ENCODE measurements around the gene TCTN1.
"Not testable (repeated sequence)": the region's sequence is repeated elsewhere in the genome, so short reads cannot be mapped to it uniquely, and the experiment has no call there.

The TCTN1 gene

DNA sequence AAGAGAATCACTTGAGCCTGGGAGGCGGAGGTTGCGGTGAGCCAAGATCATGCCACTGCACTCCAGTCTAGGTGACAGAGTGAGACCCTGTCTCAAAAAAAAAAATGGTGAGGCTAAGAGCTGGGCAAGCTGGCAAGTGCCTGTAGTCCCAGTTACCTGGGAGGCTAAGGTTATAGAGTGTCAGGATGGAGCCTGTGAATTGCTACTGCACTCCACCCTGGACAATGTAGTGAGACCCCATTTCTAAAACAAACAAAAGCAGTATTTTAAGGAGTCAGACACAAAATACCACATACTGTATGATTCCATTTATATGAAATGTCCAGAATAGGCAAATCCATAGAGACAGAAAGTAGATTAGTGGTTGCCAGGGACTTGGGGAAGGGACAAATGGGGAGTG, 26.8 kb upstream of the TCTN1 start:
- DNase-seq = not testable (repeated sequence)

DNA sequence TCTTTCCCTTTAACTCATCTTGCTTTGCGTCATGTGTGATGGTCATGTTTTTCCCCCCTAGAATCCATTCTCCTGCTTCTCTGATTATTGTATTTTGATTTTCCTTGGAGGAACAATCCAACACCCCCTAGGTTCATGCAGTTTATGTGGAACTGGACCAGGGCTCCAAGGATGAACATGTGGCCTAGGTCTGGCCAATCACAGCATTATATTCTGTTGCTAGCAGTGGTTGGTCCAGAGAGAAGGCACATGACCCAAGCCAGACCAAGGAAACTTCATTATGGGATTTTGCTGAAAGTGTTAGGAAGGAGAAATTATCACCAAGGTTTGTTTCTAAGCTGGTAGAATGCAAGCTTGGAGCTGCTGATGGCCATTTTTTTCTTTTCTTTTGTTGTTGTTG, 23.9 kb upstream of the TCTN1 start:
- DNase-seq = no peak

DNA sequence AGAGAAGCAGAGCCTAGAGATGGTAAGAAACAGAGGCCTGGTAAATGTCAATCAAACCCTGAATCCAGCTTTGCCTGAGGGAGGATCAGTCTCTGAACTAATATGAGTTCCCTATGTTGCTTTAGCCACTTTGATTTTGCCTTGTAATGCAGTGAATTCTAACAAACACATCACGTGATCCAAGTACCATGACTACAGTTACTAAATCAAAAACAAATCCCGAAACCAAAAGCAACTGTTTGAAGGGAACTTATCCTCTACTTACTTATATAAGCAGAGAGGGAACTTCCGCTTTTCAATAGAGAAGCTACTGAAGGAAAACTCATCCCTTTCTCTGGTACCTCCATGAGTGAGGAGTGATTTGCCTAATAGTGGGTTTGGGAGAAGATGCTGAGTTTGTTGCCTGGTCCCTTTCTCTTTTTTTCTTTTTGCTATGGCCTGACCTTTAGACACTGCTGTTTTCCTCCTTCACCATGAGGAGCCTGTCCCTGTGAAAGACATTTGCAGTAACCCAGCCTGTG, 23.1 kb upstream of the TCTN1 start:
- DNase-seq = no peak

DNA sequence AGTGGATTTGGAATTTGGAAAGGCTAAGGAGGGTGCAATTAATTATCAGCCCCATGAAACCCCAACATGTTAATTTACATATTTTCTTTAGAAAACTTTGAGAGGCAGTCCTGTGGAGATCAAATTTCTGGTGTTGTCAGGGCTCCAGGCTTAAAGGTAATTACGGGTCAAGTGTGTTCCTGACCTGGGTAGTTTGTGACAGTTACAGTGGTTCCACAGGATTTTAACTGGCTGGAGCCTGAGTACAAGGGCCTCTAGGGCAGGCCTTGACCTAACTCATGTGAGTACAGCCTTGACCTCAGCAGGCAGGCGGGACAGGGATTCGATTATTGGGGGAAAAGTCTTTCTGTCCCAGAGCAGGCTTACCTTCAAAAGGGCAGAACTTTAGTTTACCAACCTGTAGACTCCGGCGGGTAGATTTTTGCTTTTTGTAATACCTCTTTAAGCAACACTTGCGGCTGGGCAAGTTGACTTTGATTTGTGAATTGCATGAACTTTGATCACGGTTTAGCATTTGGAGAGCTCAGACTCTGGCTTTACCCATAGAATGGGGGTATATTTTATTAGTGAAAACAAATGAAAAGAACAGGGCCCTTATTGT, 22.4 kb upstream of the TCTN1 start:
- no peak for DNase-seq

GRCh38 chr12:110592078-110592477, 21.9 kb upstream of the TCTN1 start:
- DNase-seq = no peak

GRCh38 chr12:110592919-110593318, 21.0 kb upstream of the TCTN1 start:
- not testable (repeated sequence) for DNase-seq

GRCh38 chr12:110597885-110598284, 16.0 kb upstream of the TCTN1 start:
- DNase-seq = no peak

DNA sequence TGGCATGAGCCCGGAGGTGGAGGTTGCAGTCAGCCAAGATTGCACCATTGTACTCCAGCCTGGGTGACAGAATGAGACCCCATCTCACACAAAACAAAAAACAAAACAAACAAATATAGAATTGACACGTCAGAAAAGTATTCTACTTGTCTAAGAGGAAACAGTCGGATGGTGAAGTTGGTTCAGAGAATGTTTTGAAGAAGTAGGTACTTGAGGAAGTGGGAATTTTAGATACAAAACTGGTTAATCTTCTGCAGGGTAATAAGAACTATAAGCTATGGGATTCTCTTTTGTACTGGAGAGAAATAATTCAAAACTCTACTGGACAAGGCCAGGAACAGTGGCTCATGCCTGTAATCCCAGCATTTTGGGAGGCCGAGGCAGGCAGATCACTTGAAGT, 14.6 kb upstream of the TCTN1 start:
- no peak for DNase-seq

DNA sequence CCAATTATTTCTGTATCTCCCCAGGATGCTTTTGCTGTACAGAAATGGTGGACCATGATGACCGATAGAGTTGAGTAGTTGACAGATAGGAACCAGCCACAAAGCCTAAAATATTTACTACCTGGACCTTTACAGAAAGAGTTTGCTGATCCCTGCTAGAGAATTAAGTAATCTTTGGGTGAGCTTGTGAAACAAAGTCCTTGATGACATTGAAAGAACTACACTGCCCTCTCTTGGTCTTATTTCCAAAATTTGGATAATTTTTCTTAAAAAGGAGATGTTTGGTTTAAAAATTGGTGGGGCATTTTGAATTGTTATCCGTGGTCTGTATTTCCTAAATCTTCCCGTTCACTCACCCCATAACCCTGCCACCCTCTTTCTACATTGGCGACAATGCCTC, 13.7 kb upstream of the TCTN1 start:
- DNase-seq = no peak

DNA sequence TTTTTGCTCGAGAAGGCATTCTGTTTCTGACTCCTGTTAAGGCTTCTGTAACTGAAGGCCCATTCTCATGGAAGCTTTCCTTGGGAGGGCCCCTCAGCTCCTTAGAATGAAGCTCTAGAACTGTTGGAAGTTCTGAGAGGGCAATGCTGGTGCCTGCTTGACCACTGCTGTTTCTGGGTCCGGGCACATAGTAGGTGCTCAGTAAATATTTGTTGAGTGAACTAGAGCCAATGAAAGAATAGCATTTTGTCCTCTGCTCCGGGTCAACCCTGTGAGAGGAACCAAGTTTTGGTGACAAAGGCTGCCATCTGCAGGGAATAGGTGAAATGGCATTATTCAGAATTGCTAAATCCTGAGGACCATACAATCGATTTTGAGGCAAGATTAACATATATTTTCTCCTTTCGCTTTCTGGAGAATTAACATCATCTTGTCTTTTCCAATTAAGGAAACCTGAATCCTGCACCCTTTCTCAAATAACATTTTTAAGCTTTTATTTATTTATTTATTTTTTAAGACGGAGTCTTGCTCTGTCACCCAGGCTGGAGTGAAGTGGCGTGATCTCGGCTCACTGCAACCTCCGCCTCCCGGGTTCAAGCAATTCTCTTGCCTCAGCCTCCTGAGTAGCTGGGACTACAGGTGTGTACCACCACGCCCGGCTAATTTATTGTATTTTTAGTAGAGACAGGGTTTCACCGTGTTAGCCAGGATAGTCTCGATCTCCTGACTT, 11.7 kb upstream of the TCTN1 start:
- peak; percentile 9 for DNase-seq

DNA sequence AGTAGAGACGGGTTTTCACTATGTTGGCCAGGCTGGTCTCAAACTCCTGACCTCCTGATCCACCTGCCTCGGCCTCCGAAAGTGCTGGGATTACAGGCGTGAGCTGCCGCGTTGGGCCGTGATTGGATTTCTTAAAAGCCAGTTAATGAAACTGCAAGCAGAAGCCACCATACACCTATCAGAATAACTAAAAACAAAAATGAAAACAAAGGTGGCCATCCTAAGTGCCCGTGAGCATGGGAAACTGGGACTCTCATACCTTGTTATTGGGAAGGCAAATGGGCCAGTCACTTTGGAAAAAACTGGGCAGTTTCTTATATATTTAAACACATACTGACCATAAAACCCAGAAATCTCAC, 7.7 kb upstream of the TCTN1 start:
- no peak for DNase-seq

DNA sequence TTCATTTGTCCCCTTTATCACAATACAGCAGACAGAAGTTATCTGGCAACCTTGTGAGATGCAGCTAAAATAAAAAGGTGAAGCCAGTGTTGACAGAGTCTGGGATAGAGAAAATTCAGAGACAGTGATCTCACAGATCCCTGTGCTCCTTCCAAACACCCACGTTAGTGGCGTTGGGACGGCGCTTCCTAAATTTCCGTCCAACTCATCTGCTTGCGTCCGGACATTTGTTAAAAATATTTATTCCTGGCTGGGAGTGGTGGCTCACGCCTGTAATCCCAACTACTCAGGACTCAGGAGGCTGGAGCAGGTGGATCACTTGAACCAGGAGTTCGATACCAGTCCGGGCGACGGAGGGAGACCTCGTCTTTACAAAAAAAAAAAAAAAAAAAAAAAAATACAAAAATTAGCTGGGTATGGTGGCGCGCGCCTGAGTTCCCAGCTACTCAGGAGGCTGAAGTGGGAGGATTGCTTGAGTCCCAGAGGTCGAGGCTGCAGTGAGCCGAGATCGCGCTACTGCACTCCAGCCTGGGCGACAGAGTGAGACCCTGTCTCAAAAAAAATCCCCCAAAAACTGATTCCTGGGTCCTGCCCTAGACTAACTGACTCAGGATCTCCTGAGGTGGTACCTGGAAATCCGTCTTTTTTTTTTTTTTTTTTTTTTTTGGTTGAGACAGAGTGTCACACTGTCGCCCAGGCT, 708 bp upstream of the TCTN1 start:
- no peak for DNase-seq

DNA sequence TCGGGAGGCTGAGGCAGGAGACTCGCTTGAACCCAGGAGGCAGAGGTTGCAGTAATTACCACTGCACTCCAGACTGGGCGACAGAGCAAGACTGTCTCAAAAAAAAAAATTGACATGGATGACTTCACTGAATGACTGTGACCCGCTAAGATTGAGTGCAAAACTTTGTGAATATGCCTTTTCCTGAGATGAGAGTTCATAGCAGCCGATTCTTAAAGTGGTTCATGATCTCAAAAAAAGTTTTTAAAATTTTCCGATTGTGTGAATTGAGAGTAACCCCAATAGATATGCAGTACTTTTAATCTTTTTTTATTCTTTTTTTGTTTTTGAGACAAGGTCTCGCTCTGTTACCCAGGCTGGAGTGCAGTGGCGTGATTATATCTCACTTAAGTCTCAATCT, 1.2 kb downstream of the TCTN1 start:
- no peak for DNase-seq

DNA sequence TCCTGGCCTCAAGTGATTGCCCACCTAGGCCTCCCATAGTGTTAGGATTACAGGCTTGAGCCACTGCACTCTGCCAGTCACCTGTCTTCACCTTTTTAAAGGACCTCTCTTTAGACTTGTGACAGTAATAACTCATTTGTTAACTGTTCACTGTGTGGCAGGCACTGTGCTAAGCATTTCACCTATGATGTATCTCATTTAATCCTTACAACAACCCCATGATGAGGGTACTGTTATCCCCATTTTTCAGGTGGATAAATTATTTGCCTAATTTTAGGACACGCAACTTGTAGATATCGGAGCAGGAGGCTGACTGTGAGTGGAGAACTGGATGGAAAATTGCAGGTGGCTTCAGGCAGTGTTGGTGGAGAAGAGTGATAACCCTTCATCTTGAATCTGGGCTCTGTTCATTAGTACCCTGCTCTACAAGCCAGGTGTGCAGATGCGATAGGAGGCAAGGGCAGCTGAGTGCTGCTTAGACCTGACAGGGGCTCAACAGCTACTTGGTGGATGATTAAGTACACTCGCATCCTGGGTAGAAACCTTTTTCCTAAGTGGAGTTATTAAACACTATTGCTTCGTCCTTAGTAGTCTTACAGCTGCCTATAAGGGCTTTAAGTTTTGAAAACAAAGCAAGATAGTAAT, 2.7 kb downstream of the TCTN1 start:
- DNase-seq = no peak

- no peak for DNase-seq
Observed at GRCh38 chr12:110619534-110619953, 5.6 kb downstream of the TCTN1 start.

- no peak for DNase-seq
Observed at GRCh38 chr12:110622582-110622981, 8.7 kb downstream of the TCTN1 start.

DNA sequence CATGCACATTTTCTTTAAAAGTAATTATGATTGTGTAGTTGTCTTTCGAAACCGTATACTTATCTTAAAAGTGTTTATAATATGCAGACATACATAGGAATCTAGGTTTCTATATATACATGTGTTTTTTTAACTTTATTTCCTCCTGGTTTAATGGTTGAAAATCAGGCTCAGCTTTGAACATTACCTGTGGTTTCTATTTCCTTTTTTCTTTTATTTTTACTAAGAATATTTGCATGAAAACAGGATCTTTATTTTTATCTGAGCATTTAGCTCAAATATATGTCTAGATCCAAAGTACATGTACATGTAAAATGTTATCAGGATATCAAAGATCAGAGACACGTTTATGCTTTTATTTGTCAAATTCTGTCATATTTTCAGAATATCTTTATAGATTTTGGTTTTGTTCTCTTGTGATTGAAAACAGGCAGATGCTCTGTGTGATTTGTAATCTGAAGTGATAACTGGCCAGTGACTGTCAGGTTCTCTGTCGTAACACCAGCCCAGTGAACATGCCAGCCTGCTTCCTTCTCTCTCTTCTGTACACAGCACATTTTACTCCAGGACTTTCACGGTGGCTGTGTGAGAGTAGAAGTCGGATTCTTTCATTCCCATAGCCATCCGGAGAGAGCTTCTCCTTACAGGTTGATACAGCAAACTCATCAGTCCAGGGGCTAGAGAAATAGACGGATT, 13.7 kb downstream of the TCTN1 start:
- DNase-seq = no peak

DNA sequence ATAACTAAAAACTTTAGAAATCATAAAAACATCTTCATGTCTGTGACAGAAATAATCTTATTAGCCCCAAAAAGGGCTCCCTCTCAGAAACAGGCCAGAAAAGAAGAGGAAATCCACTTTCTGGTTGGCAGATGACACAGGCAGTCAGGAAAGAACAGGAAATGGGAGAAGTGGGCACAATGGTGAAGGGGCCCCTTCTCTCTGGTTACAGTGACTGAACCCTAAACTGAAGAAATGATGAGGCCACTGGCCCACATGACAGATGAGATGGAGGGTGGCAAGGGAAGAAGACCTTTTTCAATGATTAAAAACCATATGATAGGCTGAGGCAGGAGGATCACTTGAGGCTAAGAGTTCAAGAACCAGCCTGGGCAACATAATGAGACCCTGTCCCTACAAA, 21.1 kb downstream of the TCTN1 start:
- DNase-seq = no peak

DNA sequence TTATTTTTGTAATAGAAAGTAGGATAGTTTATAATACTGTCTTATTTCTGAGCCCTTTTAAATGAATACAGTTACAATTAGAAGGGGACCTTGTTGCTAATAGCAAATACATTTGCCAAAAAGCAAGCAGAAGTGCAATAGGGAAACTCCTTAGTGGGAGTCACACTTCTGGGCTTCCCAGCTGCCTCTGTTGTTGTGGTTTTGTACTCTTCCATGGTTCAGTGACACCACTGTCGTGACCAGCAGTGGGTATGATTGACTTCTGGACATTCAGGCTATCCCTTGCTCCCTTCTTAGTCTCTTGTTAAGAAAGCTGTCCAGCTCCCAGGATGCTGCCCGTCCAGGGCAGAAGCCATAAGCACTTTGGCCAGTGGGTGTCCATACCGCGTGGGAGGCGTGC, 22.6 kb downstream of the TCTN1 start:
- no peak for DNase-seq

GRCh38 chr12:110637869-110638441, 24.0 kb downstream of the TCTN1 start:
- DNase-seq = no peak

GRCh38 chr12:110638796-110639195, 24.9 kb downstream of the TCTN1 start:
- no peak for DNase-seq

DNA sequence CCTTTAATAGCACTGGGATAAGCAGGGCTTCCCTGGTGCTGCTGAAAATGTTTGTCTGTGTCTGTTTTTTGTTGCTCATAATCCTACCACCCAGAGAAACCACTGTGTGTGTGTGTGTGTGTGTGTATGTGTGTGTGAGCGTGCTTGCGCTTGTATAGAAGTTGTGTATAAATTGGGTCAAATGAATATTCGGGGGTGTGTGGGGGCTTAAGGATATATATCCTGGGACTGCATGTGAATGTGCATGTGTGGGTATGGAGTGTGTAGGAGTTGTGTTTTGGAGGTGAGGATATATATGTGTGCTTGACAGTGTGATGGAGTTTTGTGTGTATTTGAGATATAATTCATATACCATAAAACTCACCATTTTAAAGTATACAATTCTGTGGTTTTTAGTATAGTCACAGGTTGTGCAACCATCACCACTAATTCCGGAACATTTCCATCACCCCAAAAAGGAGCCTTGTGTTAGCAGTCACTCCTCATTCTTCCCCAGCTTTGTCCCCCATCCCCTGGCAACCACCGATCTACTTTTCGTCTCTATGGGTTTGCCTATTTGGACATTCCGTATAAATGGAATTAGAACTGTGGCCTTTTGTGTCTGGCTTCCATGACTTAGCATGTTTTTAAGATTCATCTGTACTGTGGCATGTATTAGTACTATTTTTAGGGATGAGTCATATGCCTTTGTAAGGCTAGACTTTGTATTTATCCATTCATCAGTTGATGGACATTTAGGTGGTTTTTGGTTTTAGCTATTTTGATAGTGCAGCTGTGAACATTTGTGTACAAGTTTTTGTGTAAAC, 25.6 kb downstream of the TCTN1 start:
- no peak for DNase-seq

Measured in NCI-H526 treated with DMSO at 0.1 percent for 48 hours (cell line).